Spleen (tissue), 7 donors: Measurements from ENCODE around the gene CCDC88C.

Source experiments
- POLR2AphosphoS5 ChIP-seq, 3 donors: sonication (generic); formaldehyde crosslinking; IDR thresholded peaks; one replicate each; pipeline ENCODE4 v1.5.1; 2017; ENCODE audit warnings: antibody characterized with exemption in 3 of 3
- TF ChIP-seq, protein P1 (sequence below), 11 experiments: fragments of 200-600 bp in 7 of 11; fragments of 450-650 bp in 4 of 11; sonication (generic) in 4 of 11; IDR thresholded peaks in 8 of 11; conservative IDR thresholded peaks in 3 of 11; 1 replicate in 7 of 11; 2 replicates in 4 of 11; pipeline versions ENCODE4 v1.4.0 to v1.8.0; 2016 to 2021; ENCODE audit warnings: antibody characterized with exemption in 11 of 11, inconsistent platforms in 4 of 11, mild to moderate bottlenecking in 1 of 11
- donor health status: DM: no; HTN: no; CAD: no; lungs with moderate emphysema.
- donor health status: DM: no; HTN: no; CAD: no.
- donor health status: DM: no; HTN: no; CAD: no.

DNA sequence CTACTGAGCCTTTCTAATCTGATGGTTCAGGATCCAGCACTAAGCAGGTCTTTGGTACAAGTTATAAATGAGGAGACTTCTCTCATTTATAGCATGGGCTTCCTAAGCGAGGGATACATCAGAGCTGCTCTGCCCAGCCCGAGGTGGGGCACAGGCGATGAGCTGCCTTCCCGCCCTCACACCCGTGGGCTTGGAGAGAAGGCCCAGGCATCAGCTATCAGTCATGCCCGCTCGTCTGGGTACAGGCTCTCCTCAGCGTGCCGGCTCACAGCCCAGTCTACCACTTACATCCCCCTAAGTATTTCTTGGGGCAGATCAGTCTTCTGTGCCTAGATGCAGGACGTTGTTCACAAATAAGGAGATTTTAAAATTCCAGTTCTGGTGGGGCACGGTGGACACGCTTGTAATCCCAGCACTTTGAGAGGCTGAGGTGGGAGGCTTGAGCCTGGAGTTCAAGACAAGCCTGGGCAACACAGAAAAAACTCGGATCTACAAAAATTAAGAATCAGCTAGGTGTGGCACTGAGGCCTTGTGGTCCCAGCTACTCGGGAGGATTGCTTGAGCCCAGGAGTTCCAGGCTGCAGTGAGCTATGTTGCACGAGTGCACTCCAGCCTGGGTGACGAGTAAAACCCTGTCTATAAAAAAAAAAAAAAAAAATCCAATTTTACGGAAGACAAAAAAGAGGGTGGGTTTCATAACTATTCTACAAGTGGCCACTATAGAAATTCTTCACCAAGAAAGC is 57.0 kb downstream of the CCDC88C start:
- TF ChIP-seq, protein P1, sequence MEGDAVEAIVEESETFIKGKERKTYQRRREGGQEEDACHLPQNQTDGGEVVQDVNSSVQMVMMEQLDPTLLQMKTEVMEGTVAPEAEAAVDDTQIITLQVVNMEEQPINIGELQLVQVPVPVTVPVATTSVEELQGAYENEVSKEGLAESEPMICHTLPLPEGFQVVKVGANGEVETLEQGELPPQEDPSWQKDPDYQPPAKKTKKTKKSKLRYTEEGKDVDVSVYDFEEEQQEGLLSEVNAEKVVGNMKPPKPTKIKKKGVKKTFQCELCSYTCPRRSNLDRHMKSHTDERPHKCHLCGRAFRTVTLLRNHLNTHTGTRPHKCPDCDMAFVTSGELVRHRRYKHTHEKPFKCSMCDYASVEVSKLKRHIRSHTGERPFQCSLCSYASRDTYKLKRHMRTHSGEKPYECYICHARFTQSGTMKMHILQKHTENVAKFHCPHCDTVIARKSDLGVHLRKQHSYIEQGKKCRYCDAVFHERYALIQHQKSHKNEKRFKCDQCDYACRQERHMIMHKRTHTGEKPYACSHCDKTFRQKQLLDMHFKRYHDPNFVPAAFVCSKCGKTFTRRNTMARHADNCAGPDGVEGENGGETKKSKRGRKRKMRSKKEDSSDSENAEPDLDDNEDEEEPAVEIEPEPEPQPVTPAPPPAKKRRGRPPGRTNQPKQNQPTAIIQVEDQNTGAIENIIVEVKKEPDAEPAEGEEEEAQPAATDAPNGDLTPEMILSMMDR (IDR thresholded peaks at IDR 0.05 in 8 of 11, conservative IDR thresholded peaks at IDR 0.05 in 3 of 11): no peak
- peak in 1 of 3 donors; percentile 15 for TF ChIP-seq POLR2AphosphoS5 (IDR thresholded peaks at IDR 0.05)
